Measurements from ENCODE around the gene ZFAND4. TPM values are rescaled to one million over a fixed set of nuclear protein-coding genes. Genes with fewer than 3 reads are reported as not detected.
"Not testable (repeated sequence)": the region's sequence is repeated elsewhere in the genome, so short reads cannot be mapped to it uniquely, and the experiment has no call there.

Gene ZFAND4
- total and polyA plus RNA-seq, 2 donors (not counting 1 experiment from before 2014, with no cell fraction given) = 2.5 to 9.6 TPM

GRCh38 chr10:45575966-45576597 lies 96.5 kb downstream of the ZFAND4 start:
- Histone ChIP-seq H3K4me3 (replicated peaks in 1 of 4; ENCODE audit: control extremely low read depth in 1 of 4, insufficient read depth in 1 of 4, low read depth in 3 of 4, low read length in 4 of 4) (no peak overlapping the region), H3K4me2 (ENCODE audit: extremely low read depth, insufficient read depth, low read length) (no peak overlapping the region), H3K79me2 (ENCODE audit: control insufficient read depth, insufficient read depth, low read length) (no peaks in the 10 kb centered on the region), H4K20me1 (ENCODE audit: control insufficient read depth, extremely low read depth, insufficient read depth, low read length) (no peaks in the 10 kb centered on the region), H3K36me3 (ENCODE audit: control insufficient read depth, insufficient read depth, low read length) (no peaks in the 10 kb centered on the region), H3K27me3 (ENCODE audit: control insufficient read depth, insufficient read depth, low read length) (no peaks in the 10 kb centered on the region), H3K4me1 (ENCODE audit: control insufficient read depth, extremely low read depth, insufficient read depth, low read length) (no peaks in the 10 kb centered on the region), H3K9me3 (ENCODE audit: control insufficient read depth, insufficient read depth, low read depth, low read length) (no peaks in the 10 kb centered on the region), H2AFZ (ENCODE audit: low read length) (no peak overlapping the region), H3K27ac (ENCODE audit: insufficient read depth, low read length) (no peak overlapping the region), H3K9ac (ENCODE audit: insufficient read depth, low read length) (no peak overlapping the region)
- DNase-seq (ENCODE audit: low read depth in 2 of 2) = no peak
- no peak for TF ChIP-seq EZH2 (IDR thresholded peaks at IDR 0.05; ENCODE audit: low read length, missing control alignments)
- TF ChIP-seq, protein P1, sequence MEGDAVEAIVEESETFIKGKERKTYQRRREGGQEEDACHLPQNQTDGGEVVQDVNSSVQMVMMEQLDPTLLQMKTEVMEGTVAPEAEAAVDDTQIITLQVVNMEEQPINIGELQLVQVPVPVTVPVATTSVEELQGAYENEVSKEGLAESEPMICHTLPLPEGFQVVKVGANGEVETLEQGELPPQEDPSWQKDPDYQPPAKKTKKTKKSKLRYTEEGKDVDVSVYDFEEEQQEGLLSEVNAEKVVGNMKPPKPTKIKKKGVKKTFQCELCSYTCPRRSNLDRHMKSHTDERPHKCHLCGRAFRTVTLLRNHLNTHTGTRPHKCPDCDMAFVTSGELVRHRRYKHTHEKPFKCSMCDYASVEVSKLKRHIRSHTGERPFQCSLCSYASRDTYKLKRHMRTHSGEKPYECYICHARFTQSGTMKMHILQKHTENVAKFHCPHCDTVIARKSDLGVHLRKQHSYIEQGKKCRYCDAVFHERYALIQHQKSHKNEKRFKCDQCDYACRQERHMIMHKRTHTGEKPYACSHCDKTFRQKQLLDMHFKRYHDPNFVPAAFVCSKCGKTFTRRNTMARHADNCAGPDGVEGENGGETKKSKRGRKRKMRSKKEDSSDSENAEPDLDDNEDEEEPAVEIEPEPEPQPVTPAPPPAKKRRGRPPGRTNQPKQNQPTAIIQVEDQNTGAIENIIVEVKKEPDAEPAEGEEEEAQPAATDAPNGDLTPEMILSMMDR (conservative IDR thresholded peaks at IDR 0.05 in 1 of 2, IDR thresholded peaks at IDR 0.05 in 1 of 2; ENCODE audit: low read depth in 1 of 2, low read length in 2 of 2) = no peak

GRCh38 chr10:45575032-45575761 lies 97.4 kb downstream of the ZFAND4 start:
- H3K36me3 ChIP-seq (ENCODE audit: control insufficient read depth, insufficient read depth, low read length); H3K9me3 ChIP-seq (ENCODE audit: control insufficient read depth, insufficient read depth, low read depth, low read length); H3K9ac ChIP-seq (ENCODE audit: insufficient read depth, low read length); H3K27ac ChIP-seq (ENCODE audit: insufficient read depth, low read length); H2AFZ ChIP-seq (ENCODE audit: low read length); H3K79me2 ChIP-seq (ENCODE audit: control insufficient read depth, insufficient read depth, low read length); H3K4me3 ChIP-seq (replicated peaks in 1 of 4; ENCODE audit: control extremely low read depth in 1 of 4, insufficient read depth in 1 of 4, low read depth in 3 of 4, low read length in 4 of 4); H3K4me2 ChIP-seq (ENCODE audit: extremely low read depth, insufficient read depth, low read length); H4K20me1 ChIP-seq (ENCODE audit: control insufficient read depth, extremely low read depth, insufficient read depth, low read length); H3K4me1 ChIP-seq (ENCODE audit: control insufficient read depth, extremely low read depth, insufficient read depth, low read length); H3K27me3 ChIP-seq (ENCODE audit: control insufficient read depth, insufficient read depth, low read length); DNase-seq (ENCODE audit: low read depth in 2 of 2): not testable (repeated sequence)

DNA sequence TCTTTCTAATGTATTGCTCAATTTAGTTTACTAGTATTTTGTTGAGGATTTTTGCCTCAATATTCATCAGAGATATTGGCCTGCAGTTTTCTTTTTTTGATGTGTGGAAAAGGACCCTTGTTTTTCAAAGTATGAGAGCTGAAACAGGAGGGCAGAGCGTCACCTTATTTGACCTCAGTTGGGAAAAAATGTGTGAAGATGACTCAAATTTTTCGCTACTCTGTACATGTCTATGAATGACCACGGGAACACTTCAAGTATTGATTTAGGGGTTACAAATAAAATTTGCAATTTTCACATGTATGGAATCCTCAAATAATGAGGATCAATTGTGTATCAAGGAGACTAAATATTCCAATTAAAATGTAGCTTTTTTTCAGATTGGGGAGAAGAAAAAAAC lies 103.1 kb downstream of the ZFAND4 start:
- H3K4me3 ChIP-seq (replicated peaks in 1 of 4; ENCODE audit: control extremely low read depth in 1 of 4, insufficient read depth in 1 of 4, low read depth in 3 of 4, low read length in 4 of 4) = no peak overlapping the region
- no peak overlapping the region for H2AFZ ChIP-seq (ENCODE audit: low read length)
- no peaks in the 10 kb centered on the region for H3K27me3 ChIP-seq (ENCODE audit: control insufficient read depth, insufficient read depth, low read length)
- no peak overlapping the region for H3K27ac ChIP-seq (ENCODE audit: insufficient read depth, low read length)
- H3K9ac ChIP-seq (ENCODE audit: insufficient read depth, low read length) = no peak overlapping the region
- TF ChIP-seq, protein P1 (conservative IDR thresholded peaks at IDR 0.05 in 1 of 2, IDR thresholded peaks at IDR 0.05 in 1 of 2; ENCODE audit: low read depth in 1 of 2, low read length in 2 of 2) = no peak
- no peak for TF ChIP-seq EZH2 (IDR thresholded peaks at IDR 0.05; ENCODE audit: low read length, missing control alignments)
- H4K20me1 ChIP-seq (ENCODE audit: control insufficient read depth, extremely low read depth, insufficient read depth, low read length) = no peaks in the 10 kb centered on the region
- H3K4me1 ChIP-seq (ENCODE audit: control insufficient read depth, extremely low read depth, insufficient read depth, low read length) = no peaks in the 10 kb centered on the region
- H3K36me3 ChIP-seq (ENCODE audit: control insufficient read depth, insufficient read depth, low read length) = no peaks in the 10 kb centered on the region
- H3K4me2 ChIP-seq (ENCODE audit: extremely low read depth, insufficient read depth, low read length) = no peak overlapping the region
- no peaks in the 10 kb centered on the region for H3K9me3 ChIP-seq (ENCODE audit: control insufficient read depth, insufficient read depth, low read depth, low read length)
- no peaks in the 10 kb centered on the region for H3K79me2 ChIP-seq (ENCODE audit: control insufficient read depth, insufficient read depth, low read length)
- DNase-seq (ENCODE audit: low read depth in 2 of 2) = no peak

All from fibroblast of lung (primary cell).